Sigmoid colon (tissue), 7 donors: ENCODE data around the gene KBTBD12. TPM values are rescaled to one million over a fixed set of nuclear protein-coding genes. Genes with fewer than 3 reads are reported as not detected.
"Not testable (repeated sequence)": the region's sequence is repeated elsewhere in the genome, so short reads cannot be mapped to it uniquely, and the experiment has no call there.

ENCODE experiments used
- DNase-seq: peaks from one replicate; pipeline ENCODE4 v3.0.0-alpha.2; 2019
- H3K27ac ChIP-seq, 4 donors: fragments of 200-600 bp; sonication (generic); one replicate each; pipeline ENCODE4 v1.5.1; 2016 to 2019; ENCODE audit warnings: mild to moderate bottlenecking in 1 of 4
- H3K27me3 ChIP-seq, 3 donors: fragments of 200-600 bp; sonication (generic); one replicate each; pipeline ENCODE4 v1.5.1; 2019; ENCODE audit warnings: mild to moderate bottlenecking in 1 of 3
- H3K36me3 ChIP-seq, 4 donors: fragments of 200-600 bp; sonication (generic); one replicate each; pipeline ENCODE4 v1.5.1; 2016 to 2019
- H3K4me1 ChIP-seq, 4 donors: fragments of 200-600 bp; sonication (generic); one replicate each; pipeline ENCODE4 v1.5.1; 2017 to 2019
- H3K4me3 ChIP-seq, 4 donors: fragments of 200-600 bp; sonication (generic); one replicate each; pipeline ENCODE4 v1.5.1; 2017 to 2019; ENCODE audit warnings: mild to moderate bottlenecking in 2 of 4, moderate library complexity in 1 of 4
- H3K9me3 ChIP-seq, 4 donors: fragments of 200-600 bp in 3 of 4; sonication (generic) in 3 of 4; one replicate each; pipeline versions ENCODE4 v1.5.1 to v1.6.1; 2013 to 2019
- CTCF ChIP-seq, 4 experiments: fragments of 450-650 bp in 3 of 4; fragments of 200-600 bp in 1 of 4; IDR thresholded peaks; one replicate each; pipeline ENCODE4 v1.5.1; 2016 to 2019; ENCODE audit warnings: antibody characterized with exemption in 4 of 4, mild to moderate bottlenecking in 3 of 4, moderate library complexity in 2 of 4
- EP300 ChIP-seq, 4 donors: sonication (generic); formaldehyde crosslinking; IDR thresholded peaks; one replicate each; pipeline ENCODE4 v1.6.1; 2017; ENCODE audit warnings: antibody characterized with exemption in 4 of 4
- POLR2A ChIP-seq, 2 donors: fragments of 450-650 bp; IDR thresholded peaks; one replicate each; pipeline ENCODE4 v1.6.1; 2016; ENCODE audit warnings: antibody characterized with exemption in 2 of 2, mild to moderate bottlenecking in 2 of 2, moderate library complexity in 2 of 2
- POLR2AphosphoS5 ChIP-seq, 4 donors: sonication (generic); formaldehyde crosslinking; IDR thresholded peaks; one replicate each; pipeline ENCODE4 v1.6.1; 2017; ENCODE audit warnings: antibody characterized with exemption in 4 of 4
- WGBS, 2 donors: extraction: QIAGEN DNeasy Blood & Tissue Kit; methylation state at CpG; one replicate each; pipeline ENCODE4 v1.1.7; 2013; 5-methylcytosine and 5-hydroxymethylcytosine counted together
- intact Hi-C: fragments of 100-400 bp; cut with DNase I; formaldehyde crosslinking; loops from one replicate; pipeline ENCODE4 v1.15.1; 2023
- polyA plus RNA-seq, 3 donors: library from polyadenylated mRNA; stranded (reverse); fragments of 200-250 nt; gene quantifications; one replicate each; pipeline ENCODE4 v1.2.3, GENCODE V29; 2013
- total RNA-seq, 4 donors: library from RNA; depleted of rRNA; stranded (reverse); fragments of >200 nt; gene quantifications; one replicate each; pipeline ENCODE4 v1.1.0, GENCODE V29; 2016
- donor health status: healthy with polysubstance abuse.
- donor health status: Bipolar disorder and iron deficiency.
- donor health status: healthy.

Gene KBTBD12
- total and polyA plus RNA-seq, 7 donors = 1.3 to 5.9 (median 2.5) TPM

GRCh38 chr3:127890651-127891290, 24.3 kb upstream of the KBTBD12 start:
- H3K27ac ChIP-seq, H3K4me3 ChIP-seq, H3K4me1 ChIP-seq, intact Hi-C loops, H3K9me3 ChIP-seq, H3K27me3 ChIP-seq, DNase-seq, H3K36me3 ChIP-seq: not testable (repeated sequence)
- peak in 1 of 4 donors; percentile 26 for TF ChIP-seq POLR2AphosphoS5 (IDR thresholded peaks at IDR 0.05)
- 73 to 80% methylated on average over 9 of the region's 9 CpGs for WGBS, 2 donors

DNA sequence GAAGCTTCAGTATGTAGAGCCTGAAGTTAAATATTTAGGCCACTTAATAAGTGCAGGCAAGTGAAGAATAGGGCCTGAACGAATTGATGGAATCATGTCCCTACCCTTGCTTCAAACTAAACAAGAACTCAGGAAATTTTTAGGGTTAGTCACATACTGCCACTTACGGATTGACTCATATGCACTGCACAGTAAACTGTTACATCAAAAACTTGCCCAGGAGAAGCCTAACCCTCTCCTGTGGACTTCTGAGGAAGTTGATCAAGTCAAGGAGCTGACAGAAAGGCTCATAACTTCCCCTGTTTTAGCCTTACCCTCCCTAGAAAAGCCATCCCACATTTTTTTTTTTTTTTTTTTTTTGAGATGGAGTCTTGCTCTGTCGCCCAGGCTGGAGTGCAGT, 20.6 kb upstream of the KBTBD12 start:
- no peaks in the 10 kb centered on the region for H3K36me3 ChIP-seq
- no peak for TF ChIP-seq EP300 (IDR thresholded peaks at IDR 0.05)
- TF ChIP-seq POLR2AphosphoS5 (IDR thresholded peaks at IDR 0.05) = no peak
- no peak for TF ChIP-seq POLR2A (IDR thresholded peaks at IDR 0.05)
- no peak for TF ChIP-seq CTCF (IDR thresholded peaks at IDR 0.05)
- no peak overlapping the region for H3K4me3 ChIP-seq
- intact Hi-C loops = no loop called here
- H3K9me3 ChIP-seq = peaks cover 0 to 7% (median 5%) of the 10 kb centered on the region in 4 donors
- H3K27ac ChIP-seq = no peak overlapping the region
- 69 to 90% methylated on average over 3 of the region's 3 CpGs for WGBS, 2 donors
- DNase-seq = no peak
- H3K27me3 ChIP-seq = no peaks in the 10 kb centered on the region
- H3K4me1 ChIP-seq = no peaks in the 10 kb centered on the region

DNA sequence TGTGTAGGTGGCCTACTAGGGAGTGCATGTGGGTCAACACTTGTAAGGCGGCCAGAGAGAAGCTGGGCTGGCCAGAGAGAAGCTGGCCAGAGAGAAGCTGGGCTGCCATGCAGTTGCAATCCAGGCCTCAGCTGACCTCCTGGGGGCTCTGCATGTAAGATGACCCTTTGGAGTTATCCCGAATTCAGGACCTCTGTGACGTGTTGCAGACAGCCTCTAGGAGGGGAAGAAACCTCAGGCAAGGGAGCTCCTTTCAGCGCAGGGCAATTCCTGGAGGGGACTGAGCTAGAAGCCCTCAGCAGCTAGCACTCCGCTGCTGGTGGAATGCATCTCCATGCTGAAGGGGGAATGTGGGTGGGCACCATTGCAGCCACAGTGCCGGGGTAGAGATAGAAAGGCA, 15.8 kb upstream of the KBTBD12 start:
- 94 to 95% methylated on average over 6 of the region's 6 CpGs for WGBS, 2 donors
- H3K27me3 ChIP-seq = no peaks in the 10 kb centered on the region
- H3K4me3 ChIP-seq = no peak overlapping the region
- no peaks in the 10 kb centered on the region for H3K9me3 ChIP-seq
- H3K4me1 ChIP-seq = no peaks in the 10 kb centered on the region
- intact Hi-C loops = no loop called here
- no peak for DNase-seq
- H3K27ac ChIP-seq = no peak overlapping the region
- H3K36me3 ChIP-seq = no peaks in the 10 kb centered on the region
- TF ChIP-seq EP300 (IDR thresholded peaks at IDR 0.05) = no peak
- TF ChIP-seq CTCF (IDR thresholded peaks at IDR 0.05) = no peak
- no peak for TF ChIP-seq POLR2A (IDR thresholded peaks at IDR 0.05)
- no peak for TF ChIP-seq POLR2AphosphoS5 (IDR thresholded peaks at IDR 0.05)

DNA sequence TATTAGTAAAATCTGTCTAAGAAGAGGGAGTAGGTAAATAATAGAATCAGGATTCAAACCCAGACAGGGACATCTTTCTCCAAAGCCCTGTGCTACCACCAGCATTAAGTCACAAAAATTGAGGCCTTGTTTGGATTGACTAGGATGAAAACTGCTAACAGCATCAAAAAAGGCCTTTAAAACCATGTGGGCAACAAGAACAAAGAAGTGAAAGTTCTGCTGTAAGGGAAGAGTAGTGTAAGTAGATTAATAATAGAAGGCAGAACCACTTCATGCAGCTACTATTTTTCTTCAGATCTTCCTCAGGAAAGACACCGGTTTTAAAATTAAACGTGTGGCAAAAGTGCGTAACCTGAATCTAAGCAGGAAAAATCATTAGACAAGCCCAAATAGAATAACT, 15.3 kb upstream of the KBTBD12 start:
- Histone ChIP-seq H3K9me3 (no peaks in the 10 kb centered on the region), H3K27ac (no peak overlapping the region), H3K36me3 (no peaks in the 10 kb centered on the region), H3K27me3 (no peaks in the 10 kb centered on the region), H3K4me3 (no peak overlapping the region), H3K4me1 (no peaks in the 10 kb centered on the region)
- intact Hi-C loops = no loop called here
- WGBS, 2 donors = 75 to 88% methylated on average over 3 of the region's 3 CpGs
- no peak for DNase-seq
- TF ChIP-seq CTCF (IDR thresholded peaks at IDR 0.05) (no peak), POLR2AphosphoS5 (IDR thresholded peaks at IDR 0.05) (no peak), POLR2A (IDR thresholded peaks at IDR 0.05) (no peak), EP300 (IDR thresholded peaks at IDR 0.05) (no peak)

- WGBS, 2 donors = 88% methylated on average over 5 of the region's 5 CpGs
- no peaks in the 10 kb centered on the region for H3K36me3 ChIP-seq
- no peak overlapping the region for H3K27ac ChIP-seq
- no peak for DNase-seq
- H3K27me3 ChIP-seq = no peaks in the 10 kb centered on the region
- intact Hi-C loops = no loop called here
- no peak overlapping the region for H3K4me3 ChIP-seq
- H3K4me1 ChIP-seq = no peaks in the 10 kb centered on the region
- no peaks in the 10 kb centered on the region for H3K9me3 ChIP-seq
- TF ChIP-seq CTCF (IDR thresholded peaks at IDR 0.05) = no peak
- no peak for TF ChIP-seq EP300 (IDR thresholded peaks at IDR 0.05)
- no peak for TF ChIP-seq POLR2A (IDR thresholded peaks at IDR 0.05)
- no peak for TF ChIP-seq POLR2AphosphoS5 (IDR thresholded peaks at IDR 0.05)
These were observed 14.5 kb upstream of the KBTBD12 start for GRCh38 chr3:127900536-127900935.
